NCI-H2227 (cell line): ENCODE results near the gene PLPP1.

Experiments used
- DNase-seq: peaks from one replicate; lab custom pipeline; 2025; ENCODE audit not compliant: unreplicated experiment; lab: John Stamatoyannopoulos, UW

The PLPP1 gene

GRCh38 chr5:55450050-55450765 is 84.6 kb downstream of the PLPP1 start:
- no peak for DNase-seq

- DNase-seq: no peak
Measured at GRCh38 chr5:55446640-55447351, 88.0 kb downstream of the PLPP1 start.

- no peak for DNase-seq
Measured at GRCh38 chr5:55445791-55446190, 89.0 kb downstream of the PLPP1 start.

- no peak for DNase-seq
Measured at GRCh38 chr5:55441954-55442353, 92.8 kb downstream of the PLPP1 start.

- DNase-seq: peak; percentile 0
Measured at GRCh38 chr5:55441107-55441771, 93.5 kb downstream of the PLPP1 start.

- no peak for DNase-seq
Measured at GRCh38 chr5:55440188-55440646, 94.5 kb downstream of the PLPP1 start.

- no peak for DNase-seq
Measured at GRCh38 chr5:55438998-55439397, 95.8 kb downstream of the PLPP1 start.

GRCh38 chr5:55437859-55438206 is 96.9 kb downstream of the PLPP1 start:
- no peak for DNase-seq

- no peak for DNase-seq
Measured at GRCh38 chr5:55437452-55437851, 97.3 kb downstream of the PLPP1 start.

- DNase-seq: no peak
Measured at GRCh38 chr5:55432549-55432948, 102.2 kb downstream of the PLPP1 start.

GRCh38 chr5:55429613-55430253 is 105.0 kb downstream of the PLPP1 start:
- no peak for DNase-seq

GRCh38 chr5:55429221-55429612 is 105.5 kb downstream of the PLPP1 start:
- no peak for DNase-seq

- DNase-seq: no peak
Measured at GRCh38 chr5:55427157-55427556, 107.6 kb downstream of the PLPP1 start.

GRCh38 chr5:55426455-55426854 is 108.3 kb downstream of the PLPP1 start:
- no peak for DNase-seq

- DNase-seq: no peak
Measured at GRCh38 chr5:55421074-55421529, 113.7 kb downstream of the PLPP1 start.

GRCh38 chr5:55418994-55419968 is 115.5 kb downstream of the PLPP1 start:
- DNase-seq: no peak

GRCh38 chr5:55416306-55416705 is 118.5 kb downstream of the PLPP1 start:
- no peak for DNase-seq

GRCh38 chr5:55415071-55415470 is 119.7 kb downstream of the PLPP1 start:
- no peak for DNase-seq

GRCh38 chr5:55413644-55414043 is 121.1 kb downstream of the PLPP1 start:
- DNase-seq: no peak

- no peak for DNase-seq
Measured at GRCh38 chr5:55411876-55412275, 122.9 kb downstream of the PLPP1 start.
